G401.6 (cell line): Measurements from ENCODE around the gene ATP5F1E.
A peak's percentile ranks its signal among the peaks of the same experiment; 100 is the strongest.
"Not testable (repeated sequence)": the region's sequence is repeated elsewhere in the genome, so short reads cannot be mapped to it uniquely, and the experiment has no call there.

ENCODE experiments used
- FAIRE-seq: peaks from 2 replicates; lab custom pipeline; 2012; peaks lifted over from hg19 to GRCh38; lab: Jason Lieb, UNC

The ATP5F1E gene

DNA sequence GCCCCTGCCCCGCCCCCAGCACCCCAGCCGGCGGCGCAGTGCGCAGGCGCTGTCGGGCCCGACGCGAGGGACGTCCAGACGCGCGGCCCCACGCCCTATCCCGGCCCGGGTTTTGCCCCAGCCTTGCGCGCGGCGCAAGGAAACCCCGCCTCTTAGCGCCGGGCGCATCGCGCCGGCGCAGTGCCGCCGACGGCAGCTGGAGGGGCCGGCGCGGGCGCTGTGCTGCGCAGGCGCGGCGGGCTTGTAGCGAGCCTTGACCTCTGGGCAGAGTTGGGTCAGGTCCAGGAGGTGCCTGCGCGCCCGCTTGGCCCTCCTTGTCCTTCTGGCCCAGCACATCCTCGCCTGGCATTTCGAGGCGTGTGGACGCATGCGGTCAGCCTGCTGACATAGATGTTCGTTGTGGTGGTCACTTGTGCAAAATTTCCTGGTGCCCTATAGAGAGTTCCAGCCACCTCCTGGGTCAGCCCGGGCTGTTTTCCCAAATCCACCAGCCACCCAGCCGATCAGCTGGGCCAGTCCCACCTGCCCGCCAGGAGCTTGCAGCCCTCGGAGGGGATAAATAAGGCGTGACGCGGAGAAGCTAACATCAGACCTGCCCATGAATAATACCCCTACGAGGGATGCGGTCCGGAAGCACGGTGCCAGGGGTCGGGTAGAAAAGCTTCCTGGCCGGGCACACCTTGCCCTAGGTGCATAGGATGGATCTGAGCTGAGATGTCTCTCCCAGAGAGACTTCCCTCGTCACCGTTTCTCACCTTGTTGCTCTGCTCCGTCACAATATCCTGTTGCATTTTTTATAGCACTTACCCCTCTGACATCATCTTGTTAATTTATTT, 10.9 kb upstream of the ATP5F1E start:
- no peak for FAIRE-seq

DNA sequence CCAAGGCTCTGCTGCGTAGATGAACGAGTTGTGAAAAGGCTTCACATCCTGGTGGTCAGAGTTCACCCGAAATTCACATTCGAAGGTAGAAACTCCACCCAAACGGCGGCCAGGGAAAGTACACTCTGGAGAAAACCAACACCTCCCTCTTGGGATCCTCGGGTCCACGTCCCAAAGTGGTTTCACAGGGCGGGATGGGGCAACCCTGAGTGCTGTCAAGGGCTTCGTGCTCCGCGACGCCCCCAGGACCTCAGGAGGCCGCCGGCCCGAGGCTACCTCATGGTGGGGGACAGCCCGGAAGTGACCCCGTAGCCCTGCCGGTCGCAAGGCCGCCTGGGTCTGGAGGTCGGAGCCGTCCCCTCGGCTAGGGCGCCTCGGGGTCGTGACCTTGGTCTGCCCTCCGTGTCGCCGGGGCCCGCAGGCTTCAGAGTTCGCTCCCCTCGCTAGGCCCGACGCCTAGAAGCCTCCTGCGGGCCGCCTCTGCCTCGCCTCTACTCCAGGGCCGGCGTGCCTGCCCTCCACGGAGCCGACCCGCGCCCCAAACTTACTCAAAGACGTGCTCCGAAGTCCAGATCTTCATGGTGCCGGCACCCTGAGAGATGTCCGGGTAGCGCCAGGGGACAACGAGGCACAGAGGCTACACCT, 10.1 kb upstream of the ATP5F1E start, which contains the start of gene PRELID3B:
Gene PRELID3B, minus strand, starts transcription at position 636 of the 645 bp plus-strand sequence. Its CDS starts 56 bp downstream, at position 580.
- FAIRE-seq: no peak

DNA sequence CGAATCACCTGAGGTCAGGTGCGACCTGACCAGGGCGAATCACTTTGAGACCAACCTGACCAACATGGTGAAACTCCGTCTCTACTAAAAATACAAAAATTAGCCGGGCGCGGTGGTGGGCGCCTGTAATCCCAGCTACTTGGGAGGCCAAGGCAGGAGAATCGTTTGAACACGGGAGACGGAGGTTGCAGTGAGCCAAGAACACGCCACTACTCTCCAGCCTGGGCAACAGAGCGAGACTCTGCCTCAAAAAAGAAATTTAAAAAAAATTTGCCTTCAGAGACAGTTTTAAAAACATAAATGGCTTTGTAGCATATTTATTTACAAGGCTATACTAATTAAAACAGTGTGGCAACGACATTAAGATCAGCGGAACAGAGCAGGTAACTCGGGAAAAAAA, 9.4 kb upstream of the ATP5F1E start:
- not testable (repeated sequence) for FAIRE-seq

DNA sequence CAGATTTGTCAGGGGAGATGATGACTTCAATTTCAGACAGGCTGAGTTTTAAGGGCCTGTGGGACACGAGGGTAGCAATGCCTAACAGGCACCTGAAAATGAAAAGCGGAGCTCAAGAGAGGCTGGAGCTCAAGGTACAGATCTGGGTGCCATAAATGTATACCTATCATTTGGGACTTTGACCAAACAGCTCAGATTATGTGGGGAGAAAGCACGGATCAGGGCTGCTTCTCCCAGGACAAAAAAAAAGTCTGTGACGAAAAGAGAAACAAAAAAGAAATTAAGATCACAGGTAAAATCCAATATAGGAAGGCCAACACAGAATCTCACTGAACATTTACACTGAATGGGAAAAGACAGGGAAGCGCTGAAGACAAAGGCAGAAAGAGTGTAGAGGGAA, 8.5 kb upstream of the ATP5F1E start:
- FAIRE-seq: no peak

DNA sequence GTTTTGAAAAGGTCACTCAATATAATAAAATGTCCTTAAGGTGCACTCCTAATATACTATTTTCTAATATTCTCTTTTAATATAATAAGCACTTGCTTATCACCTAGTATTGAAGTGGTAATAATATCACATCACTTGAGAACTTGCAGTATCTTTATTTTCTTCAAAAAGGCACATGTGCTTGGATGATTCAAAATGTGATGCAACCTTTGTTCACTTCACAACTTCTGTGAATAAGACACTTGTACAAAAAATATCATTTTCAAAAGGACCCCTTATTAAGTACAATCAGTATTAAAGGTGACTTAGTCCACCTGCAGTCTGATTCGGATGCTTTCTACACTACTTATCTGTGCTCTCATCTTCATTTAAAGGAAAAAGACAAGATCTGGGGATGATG, 7.1 kb upstream of the ATP5F1E start:
- FAIRE-seq: no peak

DNA sequence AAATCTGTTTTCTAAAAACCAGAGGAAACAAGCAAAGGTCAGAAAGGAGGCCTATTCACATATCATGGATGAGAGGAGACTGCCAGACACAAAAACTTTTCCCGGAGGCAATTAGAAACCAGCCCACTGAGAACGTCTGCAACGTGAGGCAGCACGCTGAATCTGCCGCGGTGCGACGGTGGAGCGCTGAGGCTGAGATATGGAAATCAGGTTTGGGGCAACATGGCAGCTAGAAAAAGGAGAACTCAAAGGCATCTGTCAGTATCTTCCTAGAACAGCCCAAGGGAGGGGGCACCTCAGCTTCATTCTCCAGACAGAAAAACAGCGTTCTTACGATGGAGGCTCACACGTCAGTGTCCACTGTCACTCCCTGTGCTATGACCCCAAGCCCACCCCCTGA, 5.3 kb upstream of the ATP5F1E start:
- no peak for FAIRE-seq

DNA sequence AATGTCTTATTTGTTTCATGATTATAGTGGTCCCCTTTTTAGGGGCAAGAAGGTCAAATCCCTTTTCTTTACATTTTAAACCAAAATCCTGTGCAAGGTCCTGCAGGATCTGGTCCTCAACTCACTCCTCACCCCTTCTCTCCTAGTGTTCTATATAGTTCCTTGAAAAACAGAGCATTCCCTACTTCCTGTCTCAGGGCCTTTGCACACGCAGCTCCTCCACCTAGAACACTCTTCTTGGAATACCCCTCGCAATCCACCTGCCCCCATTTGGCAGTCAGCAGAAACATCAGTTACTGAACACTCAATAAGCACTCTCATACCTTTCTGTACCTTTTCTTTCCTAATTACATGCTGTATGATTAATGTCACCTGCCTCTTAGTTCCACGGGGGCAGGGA, 3.2 kb upstream of the ATP5F1E start:
- no peak for FAIRE-seq

DNA sequence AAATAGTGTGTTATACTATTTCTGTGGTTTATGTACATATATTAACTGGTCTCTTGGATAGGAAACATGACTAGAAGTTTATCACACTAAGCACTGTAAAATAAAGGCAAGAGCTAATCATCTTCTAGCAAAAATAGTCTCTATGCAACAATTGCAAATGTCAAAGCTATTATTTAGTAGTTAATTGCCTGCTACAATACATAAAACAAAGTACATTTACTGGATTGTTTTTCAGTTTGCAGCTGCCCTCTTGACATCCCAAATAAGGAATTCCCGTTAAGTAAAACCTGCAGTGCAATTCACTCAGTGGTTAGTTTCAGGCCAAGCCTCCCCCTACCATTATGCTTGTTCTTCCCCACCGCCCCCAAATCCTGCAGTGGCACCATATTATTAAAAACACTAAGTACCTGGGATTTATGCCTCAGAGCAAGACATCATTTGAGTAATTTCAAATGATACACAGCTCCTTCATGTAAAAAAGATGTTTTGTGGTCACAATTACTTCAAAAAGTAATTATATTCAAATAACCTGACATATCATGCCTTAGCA, 1.6 kb upstream of the ATP5F1E start:
- FAIRE-seq: no peak

DNA sequence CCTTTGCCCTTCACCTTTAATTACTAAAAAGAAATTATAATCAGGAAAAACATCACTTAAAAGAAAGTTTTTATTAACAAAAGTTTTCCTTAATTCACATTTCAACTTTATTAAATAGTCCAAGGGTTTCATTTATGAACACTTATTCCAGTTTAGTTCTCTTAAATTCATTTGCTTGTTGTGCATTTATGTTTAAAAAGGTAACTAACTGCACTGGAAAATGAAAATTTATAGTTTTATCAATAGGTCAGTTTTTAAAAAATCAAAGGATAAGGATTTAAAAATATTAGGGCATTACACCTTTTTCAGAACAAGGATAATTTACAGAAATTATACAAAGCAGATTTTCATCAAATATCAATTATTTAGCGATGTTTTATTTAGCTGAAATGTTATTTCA, 958 bp upstream of the ATP5F1E start:
- peak; percentile 63 for FAIRE-seq

DNA sequence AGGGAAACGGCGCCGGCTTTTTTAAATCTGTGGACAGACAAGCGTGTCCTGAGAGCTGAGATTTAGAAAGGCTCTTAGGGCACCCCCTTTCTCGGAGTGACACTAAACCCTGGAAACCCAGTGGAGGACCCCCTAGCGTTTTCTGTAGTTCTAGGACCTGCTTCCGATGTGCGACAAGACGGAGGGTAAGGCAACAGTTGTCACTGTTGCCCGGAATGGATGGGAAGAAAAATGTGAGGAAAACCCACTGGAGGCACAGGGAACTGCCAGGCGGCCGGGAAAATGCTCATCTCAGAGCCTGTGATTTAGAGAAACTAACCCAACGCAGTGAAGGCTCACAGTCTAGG, 551 bp upstream of the ATP5F1E start:
- no peak for FAIRE-seq

DNA sequence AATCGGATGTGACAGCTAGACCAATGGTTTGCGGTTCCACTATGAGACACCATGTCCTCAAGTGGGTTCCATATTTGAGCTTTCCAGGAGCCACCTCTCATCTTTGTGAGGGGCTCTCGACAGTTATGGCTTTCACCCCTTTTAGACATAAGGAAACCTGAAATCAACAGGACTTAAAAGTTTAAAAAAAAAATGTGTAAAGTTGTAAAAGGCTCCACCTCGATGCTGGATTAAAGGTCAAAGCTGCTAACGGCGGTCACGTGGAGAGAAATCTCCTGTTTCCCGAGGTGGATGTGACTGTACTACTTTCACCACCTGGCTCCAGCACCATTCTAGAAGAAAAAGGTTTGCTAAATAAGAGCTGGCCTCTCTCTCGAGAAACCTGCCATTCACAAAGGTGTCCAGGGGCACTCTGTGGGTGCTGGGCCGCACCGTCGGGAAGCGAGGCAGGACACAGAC, 542 bp downstream of the ATP5F1E start:
- FAIRE-seq: no peak

DNA sequence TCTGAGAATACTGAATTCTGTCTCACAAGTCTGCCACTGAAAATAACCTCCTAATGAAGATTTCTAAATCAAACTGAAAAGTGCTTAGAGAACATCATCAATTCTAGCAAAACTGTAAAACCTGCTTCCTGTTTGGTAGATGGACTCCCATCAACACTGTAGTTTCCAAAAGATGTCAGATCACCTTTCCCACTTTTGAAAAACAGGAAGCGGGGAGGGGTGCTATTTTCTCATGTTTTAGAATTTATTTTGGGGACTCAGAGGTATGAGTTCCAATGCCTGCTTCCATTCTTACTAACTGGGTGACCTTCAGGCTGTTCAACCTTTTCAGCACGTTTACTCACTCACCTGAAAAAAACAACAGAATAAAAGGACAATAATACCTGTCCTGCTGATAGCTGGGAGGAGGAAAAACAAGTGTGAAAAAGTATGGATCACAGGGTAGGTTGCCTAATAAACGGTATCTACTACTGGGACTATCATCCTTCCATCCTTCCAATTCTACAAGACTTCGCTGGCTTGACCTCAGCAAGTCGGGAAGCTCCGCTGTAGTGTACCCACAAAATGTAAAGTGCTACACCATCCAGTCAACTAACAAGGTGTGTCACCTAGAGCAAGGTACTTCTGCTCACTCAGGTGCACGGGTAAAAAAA, 1.1 kb downstream of the ATP5F1E start:
- no peak for FAIRE-seq

DNA sequence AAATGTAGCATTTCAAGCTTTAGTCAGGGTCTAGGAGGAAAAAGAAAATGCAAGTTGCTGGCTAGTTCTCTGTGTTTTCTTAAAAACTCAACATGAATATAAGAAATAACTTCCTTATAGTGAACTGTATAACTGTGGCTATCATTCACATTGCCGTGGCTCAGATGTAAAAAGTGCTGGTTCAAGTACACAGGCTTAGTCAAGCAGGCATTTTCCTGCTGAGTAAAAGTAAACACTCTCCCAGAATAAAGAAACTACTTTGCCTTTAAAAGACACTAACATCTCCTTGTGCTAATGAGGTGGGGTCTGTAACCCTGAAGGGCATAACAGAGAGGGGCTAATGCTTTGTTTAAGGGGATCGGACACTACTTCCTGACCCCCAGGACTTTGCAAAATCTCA, 3.3 kb downstream of the ATP5F1E start:
- FAIRE-seq: no peak

DNA sequence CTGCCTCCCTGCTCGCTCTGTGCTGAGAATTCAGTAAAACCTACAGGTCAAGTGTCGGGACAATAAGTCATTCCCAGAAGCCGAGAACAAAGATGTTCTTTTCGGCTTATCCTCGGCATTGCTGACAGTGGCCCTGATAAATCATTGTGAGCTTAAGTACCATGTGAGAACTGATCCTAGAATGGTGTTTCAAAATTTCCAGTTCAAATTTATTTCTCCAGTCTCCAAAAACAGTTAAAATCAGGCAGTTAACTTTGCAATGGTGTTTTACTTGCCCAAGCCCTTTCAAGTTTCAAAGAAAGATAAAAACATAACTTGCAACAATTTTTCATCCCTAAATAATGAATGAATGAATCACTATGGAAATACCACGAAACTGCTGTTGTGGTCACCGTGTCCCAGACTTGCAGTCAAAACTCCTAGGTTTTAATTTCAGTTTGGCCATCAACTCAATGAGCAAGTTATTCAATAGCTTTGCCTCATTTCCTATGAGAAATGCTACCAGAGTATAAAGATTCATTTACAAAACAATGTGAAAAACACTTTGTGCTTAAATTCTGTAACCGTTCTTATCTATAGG, 4.3 kb downstream of the ATP5F1E start:
- no peak for FAIRE-seq

DNA sequence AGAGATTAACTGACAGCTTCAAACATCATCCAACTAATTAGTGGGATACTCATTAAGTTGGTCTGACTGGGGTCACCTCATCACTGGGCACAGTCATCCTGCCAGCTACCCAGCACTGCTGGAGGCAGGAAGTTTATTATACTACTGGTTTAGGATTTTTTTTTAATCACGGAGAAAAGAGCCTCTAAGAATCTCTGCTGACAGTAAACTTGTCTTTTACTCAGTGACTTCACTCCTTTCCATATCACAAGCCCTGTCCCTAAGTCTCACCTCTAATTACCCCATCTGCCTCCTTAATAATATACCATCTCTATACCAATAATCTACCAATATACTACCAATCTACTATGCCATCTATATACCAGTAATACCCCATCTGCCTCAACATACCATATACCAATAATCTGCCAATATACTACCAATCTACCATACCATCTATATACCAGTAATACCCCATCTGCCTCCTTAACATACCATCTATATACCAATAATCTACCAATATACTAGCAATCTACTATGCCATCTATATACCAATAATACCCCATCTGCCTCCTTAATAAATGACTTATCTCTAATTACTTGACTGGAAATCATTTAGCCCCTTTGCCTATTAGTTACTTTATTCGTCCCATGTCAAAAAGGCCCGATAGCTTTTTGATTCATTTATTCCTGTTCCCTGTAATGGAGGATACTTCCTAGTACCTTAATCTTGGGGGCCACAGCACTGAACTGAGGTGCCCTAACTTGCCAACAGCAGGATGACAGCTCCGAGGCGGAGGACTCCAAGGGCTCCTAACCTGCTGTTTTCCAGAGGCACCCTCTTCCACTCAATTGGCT, 5.0 kb downstream of the ATP5F1E start:
- FAIRE-seq: no peak

DNA sequence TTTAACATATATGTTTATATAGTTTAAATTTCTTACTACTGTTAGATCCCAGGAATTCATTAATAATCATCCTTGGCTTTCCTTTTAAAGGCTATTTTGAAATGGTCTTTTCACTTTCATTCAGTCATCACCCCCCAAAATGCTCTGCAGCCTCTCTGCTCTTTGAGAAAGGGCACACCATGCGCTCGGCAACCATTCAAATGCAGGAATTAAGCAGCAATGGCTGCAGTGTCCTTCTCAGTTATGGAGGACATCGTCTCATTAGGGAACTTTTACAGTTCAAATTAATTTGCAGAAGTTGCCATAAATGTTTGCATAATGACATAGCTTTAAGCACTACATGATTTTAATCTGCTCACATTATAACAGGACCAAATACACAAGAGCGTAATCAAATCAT, 6.6 kb downstream of the ATP5F1E start:
- FAIRE-seq: no peak

DNA sequence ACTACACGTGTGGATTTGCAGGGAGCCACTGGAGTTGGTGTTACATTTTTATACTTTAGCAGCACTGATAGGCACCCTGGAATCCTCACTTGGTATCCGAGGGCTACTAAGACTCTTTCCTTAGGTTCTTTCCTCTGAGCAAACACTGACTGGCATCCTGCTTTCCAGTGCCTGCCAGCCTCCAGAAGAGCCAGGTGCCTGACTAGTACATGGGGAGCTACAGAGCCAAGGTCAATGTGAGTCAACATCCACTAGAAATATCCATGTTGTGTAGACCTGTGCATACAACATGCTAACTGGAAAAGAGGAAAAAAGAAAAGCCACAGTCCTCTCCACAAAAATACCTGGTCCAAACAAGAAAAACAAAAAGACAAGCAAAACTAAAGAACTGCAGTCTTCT, 7.0 kb downstream of the ATP5F1E start:
- FAIRE-seq: no peak

DNA sequence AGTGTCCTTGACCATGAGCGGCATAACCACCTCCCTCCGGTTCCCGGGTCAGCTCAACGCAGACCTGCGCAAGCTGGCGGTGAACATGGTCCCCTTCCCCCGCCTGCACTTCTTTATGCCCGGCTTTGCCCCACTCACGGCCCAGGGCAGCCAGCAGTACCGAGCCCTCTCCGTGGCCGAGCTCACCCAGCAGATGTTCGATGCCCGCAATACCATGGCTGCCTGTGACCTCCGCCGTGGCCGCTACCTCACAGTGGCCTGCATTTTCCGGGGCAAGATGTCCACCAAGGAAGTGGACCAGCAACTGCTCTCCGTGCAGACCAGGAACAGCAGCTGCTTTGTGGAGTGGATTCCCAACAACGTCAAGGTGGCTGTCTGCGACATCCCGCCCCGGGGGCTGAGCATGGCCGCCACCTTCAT, 8.0 kb downstream of the ATP5F1E start:
- no peak for FAIRE-seq

DNA sequence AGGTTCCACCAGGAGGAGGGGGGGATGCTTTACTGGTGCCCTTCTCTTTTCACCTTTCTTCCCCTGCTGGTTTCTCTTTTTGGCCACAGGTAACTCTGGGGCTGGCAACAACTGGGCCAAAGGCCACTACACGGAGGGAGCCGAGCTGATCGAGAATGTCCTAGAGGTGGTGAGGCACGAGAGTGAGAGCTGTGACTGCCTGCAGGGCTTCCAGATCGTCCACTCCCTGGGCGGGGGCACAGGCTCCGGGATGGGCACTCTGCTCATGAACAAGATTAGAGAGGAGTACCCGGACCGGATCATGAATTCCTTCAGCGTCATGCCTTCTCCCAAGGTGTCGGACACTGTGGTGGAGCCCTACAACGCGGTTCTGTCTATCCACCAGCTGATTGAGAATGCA, 8.5 kb downstream of the ATP5F1E start:
- FAIRE-seq: no peak

DNA sequence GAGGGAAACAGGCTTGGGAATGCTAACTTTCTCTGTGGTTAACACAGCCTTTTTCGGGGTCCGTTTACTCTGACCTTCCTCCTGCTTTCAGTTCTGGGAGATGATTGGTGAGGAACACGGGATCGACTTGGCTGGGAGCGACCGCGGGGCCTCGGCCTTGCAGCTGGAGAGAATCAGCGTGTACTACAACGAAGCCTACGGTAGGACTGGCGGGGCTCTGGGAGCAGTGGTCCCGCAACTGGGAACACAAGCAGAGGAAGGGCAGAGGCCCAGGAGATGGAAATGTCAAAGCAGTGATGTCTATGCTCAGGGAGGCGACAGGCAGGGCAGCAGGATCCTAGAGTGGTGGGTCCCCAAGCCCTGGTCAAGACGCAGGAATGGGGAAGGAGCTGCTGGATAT, 9.4 kb downstream of the ATP5F1E start:
- FAIRE-seq: no peak

DNA sequence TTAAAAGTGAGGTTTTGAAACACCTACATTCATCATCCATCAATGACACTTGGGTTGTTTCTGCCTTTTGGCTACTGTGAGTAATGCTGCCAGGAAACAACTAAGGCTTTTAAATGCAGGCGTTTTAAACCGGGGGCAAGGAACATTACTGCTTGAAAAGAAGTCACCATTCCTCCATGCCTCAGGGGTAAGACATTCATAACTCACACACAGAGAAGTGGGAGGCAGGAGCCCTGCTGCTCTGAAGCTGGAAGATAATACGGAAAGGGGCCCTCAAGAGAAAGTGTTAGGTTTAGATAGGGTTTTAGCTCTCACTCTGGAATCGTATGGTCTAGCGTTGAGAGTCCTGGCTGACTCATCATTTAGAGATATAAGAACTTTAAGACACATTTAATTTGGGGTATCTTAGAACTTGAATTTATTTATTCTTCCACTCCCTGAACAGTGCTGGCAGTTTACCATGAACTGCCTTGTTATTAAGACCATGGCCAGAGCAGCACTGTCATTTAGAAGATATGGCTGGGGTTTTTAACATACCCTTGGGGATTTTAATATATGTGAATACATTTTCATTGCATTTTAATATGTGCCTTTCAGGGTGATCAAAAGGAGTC, 11.1 kb downstream of the ATP5F1E start:
- FAIRE-seq: no peak
